A549 (cell line): ENCODE measurements around the gene GABBR2. TPM values are rescaled to one million over a fixed set of nuclear protein-coding genes. Genes with fewer than 3 reads are reported as not detected.

Experiments used
- ATAC-seq, 2 experiments: fragments of 200-7000 bp in 1 of 2; fragments of >200 bp in 1 of 2; cut with Nextera tagmentation in 1 of 2; cut with Tn5 transposase in 1 of 2; 3 replicates each; pipeline versions ENCODE4 v1.8.0 to v1.9.1; 2018 to 2020; ENCODE audit warnings: mild to moderate bottlenecking in 1 of 2, moderate library complexity in 1 of 2
- CTCF ChIA-PET: fragments of 300-600 bp; sonication (Branson Sonifier 250); formaldehyde crosslinking; extraction: SDS; loops from one replicate; lab custom pipeline; 2021; ENCODE audit warnings: antibody characterized with exemption, inconsistent platforms; lab: Yijun Ruan, JAX
- POLR2A ChIA-PET: fragments of 350-600 bp; formaldehyde crosslinking; extraction: SDS; loops from one replicate; lab custom pipeline; 2021; ENCODE audit warnings: antibody characterized with exemption, inconsistent platforms; lab: Yijun Ruan, JAX
- DNase-seq, 2 experiments: peaks; one replicate each; pipeline versions ENCODE4 v3.0.0 to v3.0.0-alpha.2; 2011 to 2016; ENCODE audit warnings: low read depth in 1 of 2, low spot score in 1 of 2
- FAIRE-seq: peaks from 2 replicates; lab custom pipeline; 2011; peaks lifted over from hg19 to GRCh38; lab: Jason Lieb, UNC
- H3K27ac ChIP-seq, 2 experiments: fragments of >200 bp; sonication (Bioruptor Twin); formaldehyde crosslinking; 3 replicates each; pipeline ENCODE4 v1.5.1; 2016 to 2017
- H3K4me1 ChIP-seq: fragments of >200 bp; sonication (Bioruptor Twin); formaldehyde crosslinking; 3 replicates; pipeline ENCODE4 v1.6.1; 2016
- H3K4me2 ChIP-seq: fragments of >200 bp; sonication (Bioruptor Twin); formaldehyde crosslinking; 3 replicates; pipeline ENCODE4 v1.6.1; 2016
- H3K4me3 ChIP-seq: fragments of >200 bp; sonication (Bioruptor Twin); formaldehyde crosslinking; 3 replicates; pipeline ENCODE4 v1.5.1; 2016
- H3K9me3 ChIP-seq: fragments of >200 bp; sonication (Bioruptor Twin); formaldehyde crosslinking; 3 replicates; pipeline ENCODE4 v1.6.1; 2016
- BCL3 ChIP-seq: fragments of >200 bp; sonication (Bioruptor Twin); formaldehyde crosslinking; IDR thresholded peaks from 3 replicates; pipeline ENCODE4 v1.6.1; 2016
- BHLHE40 ChIP-seq: IDR thresholded peaks from 2 replicates; pipeline ENCODE4 v1.6.1; 2012; ENCODE audit warnings: low read depth, low read length, inconsistent platforms
- CBX8 ChIP-seq: fragments of 200-600 bp; sonication (generic); IDR thresholded peaks from 2 replicates; pipeline ENCODE4 v1.6.1; 2016
- CTCF ChIP-seq: fragments of >200 bp; sonication (Bioruptor Twin); formaldehyde crosslinking; IDR thresholded peaks from 3 replicates; pipeline ENCODE4 v1.5.1; 2016
- EHMT2 ChIP-seq: fragments of 200-600 bp; sonication (generic); IDR thresholded peaks from 2 replicates; pipeline ENCODE4 v1.6.1; 2016; ENCODE audit warnings: antibody characterized with exemption, low read depth, mild to moderate bottlenecking, moderate library complexity
- EP300 ChIP-seq, 2 experiments: fragments of >200 bp; sonication (Bioruptor Twin); formaldehyde crosslinking; IDR thresholded peaks; 2 replicates in 1 of 2; 3 replicates in 1 of 2; pipeline ENCODE4 v1.6.1; 2016 to 2017
- FOSB ChIP-seq: fragments of 250-450 bp; sonication (Bioruptor Pico); IDR thresholded peaks from 2 replicates; pipeline ENCODE4 v1.5.0; 2020; ENCODE audit warnings: mild to moderate bottlenecking, moderate library complexity
- FOSL2 ChIP-seq, 2 experiments: fragments of 450-650 bp in 1 of 2; fragments of >200 bp in 1 of 2; sonication (Bioruptor Twin) in 1 of 2; formaldehyde crosslinking; IDR thresholded peaks; 2 replicates each; pipeline versions ENCODE4 v1.5.0 to v1.6.1; 2016 to 2020; ENCODE audit warnings: mild to moderate bottlenecking in 1 of 2, moderate library complexity in 1 of 2
- HDAC2 ChIP-seq: fragments of 200-600 bp; sonication (generic); IDR thresholded peaks from 2 replicates; pipeline ENCODE4 v1.6.1; 2016
- HEYL ChIP-seq: fragments of 250-450 bp; sonication (Bioruptor Pico); IDR thresholded peaks from 2 replicates; pipeline ENCODE4 v1.8.0; 2021; ENCODE audit warnings: mild to moderate bottlenecking, moderate library complexity
- HOXB13 ChIP-seq: fragments of 250-450 bp; sonication (Bioruptor Pico); IDR thresholded peaks from 2 replicates; pipeline ENCODE4 v1.5.0; 2020; ENCODE audit warnings: low read depth, mild to moderate bottlenecking, moderate library complexity
- HOXB5 ChIP-seq: fragments of 250-450 bp; sonication (Bioruptor Pico); IDR thresholded peaks from 2 replicates; pipeline ENCODE4 v1.5.0; 2020; ENCODE audit warnings: mild to moderate bottlenecking, moderate library complexity
- JUN ChIP-seq, 2 experiments: fragments of >200 bp; sonication (Bioruptor Twin); formaldehyde crosslinking; IDR thresholded peaks; 2 replicates in 1 of 2; 3 replicates in 1 of 2; pipeline ENCODE4 v1.6.1; 2016 to 2017
- JUNB ChIP-seq: fragments of >200 bp; sonication (Bioruptor Twin); formaldehyde crosslinking; IDR thresholded peaks from 2 replicates; pipeline ENCODE4 v1.6.1; 2016
- MAZ ChIP-seq: fragments of 150-350 bp; IDR thresholded peaks from 2 replicates; pipeline ENCODE4 v1.6.1; 2014; ENCODE audit warnings: antibody characterized with exemption, low read depth, low read length, borderline replicate concordance
- NPAS2 ChIP-seq: fragments of 250-450 bp; sonication (Bioruptor Pico); IDR thresholded peaks from 2 replicates; pipeline ENCODE4 v1.8.0; 2022; ENCODE audit warnings: mild to moderate bottlenecking, moderate library complexity, borderline replicate concordance
- NR3C1 ChIP-seq: fragments of >200 bp; sonication (Bioruptor Twin); formaldehyde crosslinking; IDR thresholded peaks from 3 replicates; pipeline ENCODE4 v1.6.1; 2017
- PBX3 ChIP-seq: IDR thresholded peaks from 2 replicates; pipeline ENCODE4 v1.6.1; 2012
- POLR2A ChIP-seq: IDR thresholded peaks from 2 replicates; pipeline ENCODE4 v1.6.1; 2012; ENCODE audit warnings: mild to moderate bottlenecking, low read length
- POLR2AphosphoS2 ChIP-seq: conservative IDR thresholded peaks from 2 replicates; pipeline ENCODE4 v1.6.1; 2012; ENCODE audit warnings: low read length, improper control_type of control experiment, inconsistent platforms
- RFX5 ChIP-seq: fragments of 450-650 bp; IDR thresholded peaks from 2 replicates; pipeline ENCODE4 v1.7.1; 2014; ENCODE audit warnings: antibody characterized with exemption, mild to moderate bottlenecking, moderate library complexity
- SMC3 ChIP-seq: fragments of >200 bp; sonication (Bioruptor Twin); formaldehyde crosslinking; IDR thresholded peaks from 3 replicates; pipeline ENCODE4 v1.6.1; 2018; ENCODE audit warnings: inconsistent platforms
- TP53 ChIP-seq: fragments of 250-450 bp; sonication (Bioruptor Pico); IDR thresholded peaks from 2 replicates; pipeline ENCODE4 v1.5.0; 2021; ENCODE audit warnings: mild to moderate bottlenecking, moderate library complexity
- USF2 ChIP-seq: fragments of 450-650 bp; IDR thresholded peaks from 2 replicates; pipeline ENCODE4 v1.6.1; 2014; ENCODE audit warnings: antibody characterized with exemption
- ZNF302 ChIP-seq: fragments of 250-450 bp; sonication (Bioruptor Pico); IDR thresholded peaks from 2 replicates; pipeline ENCODE4 v1.9.0; 2021; ENCODE audit warnings: inconsistent platforms, mild to moderate bottlenecking, moderate library complexity
- WGBS: methylation state at CpG from one replicate; pipeline ENCODE4 v1.1.6; 2017; ENCODE audit errors: missing lambda C conversion rate; 5-methylcytosine and 5-hydroxymethylcytosine counted together
- polyA plus RNA-seq, 4 experiments: library from polyadenylated mRNA; depleted of rRNA in 3 of 4; stranded (reverse); fragments of >200 nt; fragmentation: RNase III in 1 of 4; extraction: RNeasy Plus Mini Kit Qiagen cat#74134 plus additional on column Dnase treatment in 1 of 4; gene quantifications; 2 replicates in 3 of 4; 3 replicates in 1 of 4; pipeline ENCODE4 v1.2.3, GENCODE V29; 2011 to 2017
- TF ChIP-seq, protein P1 (sequence below): fragments of 250-450 bp; sonication (Bioruptor Pico); IDR thresholded peaks from 2 replicates; pipeline ENCODE4 v1.5.0; 2020; ENCODE audit warnings: low read depth, mild to moderate bottlenecking, moderate library complexity
- TF ChIP-seq, protein P2 (sequence below): IDR thresholded peaks from 2 replicates; pipeline ENCODE4 v1.6.1; 2012
- TF ChIP-seq, protein P3 (sequence below): fragments of 200-600 bp; sonication (generic); IDR thresholded peaks from 2 replicates; pipeline ENCODE4 v1.6.1; 2016; ENCODE audit warnings: antibody characterized with exemption, mild to moderate bottlenecking, moderate library complexity

The GABBR2 gene
- polyA plus RNA-seq, 2 of the 4 experiments (the other 2 are of a cell fraction): 0.08 to 0.57 TPM

DNA sequence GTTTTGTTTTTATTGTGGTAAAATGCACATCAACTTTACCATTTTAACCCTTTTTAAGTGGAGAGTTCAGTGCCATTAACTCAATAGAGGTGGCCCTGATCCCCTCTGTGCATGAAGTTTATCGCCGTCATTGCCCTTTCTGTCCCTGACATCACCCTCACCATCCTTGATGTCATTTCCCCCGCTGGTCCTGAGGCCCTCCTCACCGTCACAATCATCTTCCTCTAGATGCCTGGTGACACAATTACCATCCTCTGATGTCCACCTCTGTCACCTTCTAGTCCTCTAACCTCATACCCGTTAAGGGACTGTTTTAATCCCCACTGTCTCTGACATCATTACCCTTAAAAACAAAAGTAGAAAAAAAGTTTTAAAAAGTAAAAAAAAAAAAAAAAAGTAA lies 340.8 kb downstream of the GABBR2 start:
- ChIA-PET CTCF (interaction anchor here (0.6 kb wide), 2 partner anchors 41 to 330 kb away, joined by 4 read pairs; no protein-coding TSS in a partner anchor), POLR2A (no interaction called here)
- DNase-seq (no peak), FAIRE-seq (no peak), ATAC-seq (no peak)
- WGBS: 45% methylated on average over 5 of the region's 5 CpGs
- Histone ChIP-seq H3K4me1 (no peaks in the 10 kb centered on the region), H3K4me2 (no peak overlapping the region), H3K4me3 (no peak overlapping the region), H3K27ac (no peak overlapping the region), H3K9me3 (peaks cover 20% of the 10 kb centered on the region)
- TF ChIP-seq CTCF (no peak), EHMT2 (no peak), ZNF302 (no peak), RFX5 (no peak), HOXB5 (no peak), SMC3 (no peak), CBX8 (no peak), POLR2A (no peak), NR3C1 (no peak), JUN (IDR thresholded peaks at IDR 0.05) (no peak), TP53 (CRISPR knock-in tag) (no peak), USF2 (no peak), MAZ (no peak), FOSB (CRISPR knock-in tag) (no peak), HDAC2 (no peak), PBX3 (no peak), HEYL (CRISPR knock-in tag) (no peak), FOSL2 (IDR thresholded peaks at IDR 0.05) (no peak), FOSL2 (CRISPR knock-in tag; IDR thresholded peaks at IDR 0.05) (no peak)
- TF ChIP-seq, protein P1, sequence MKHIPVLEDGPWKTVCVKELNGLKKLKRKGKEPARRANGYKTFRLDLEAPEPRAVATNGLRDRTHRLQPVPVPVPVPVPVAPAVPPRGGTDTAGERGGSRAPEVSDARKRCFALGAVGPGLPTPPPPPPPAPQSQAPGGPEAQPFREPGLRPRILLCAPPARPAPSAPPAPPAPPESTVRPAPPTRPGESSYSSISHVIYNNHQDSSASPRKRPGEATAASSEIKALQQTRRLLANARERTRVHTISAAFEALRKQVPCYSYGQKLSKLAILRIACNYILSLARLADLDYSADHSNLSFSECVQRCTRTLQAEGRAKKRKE (CRISPR knock-in tag): no peak
- TF ChIP-seq, protein P2, sequence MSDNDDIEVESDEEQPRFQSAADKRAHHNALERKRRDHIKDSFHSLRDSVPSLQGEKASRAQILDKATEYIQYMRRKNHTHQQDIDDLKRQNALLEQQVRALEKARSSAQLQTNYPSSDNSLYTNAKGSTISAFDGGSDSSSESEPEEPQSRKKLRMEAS: no peak

DNA sequence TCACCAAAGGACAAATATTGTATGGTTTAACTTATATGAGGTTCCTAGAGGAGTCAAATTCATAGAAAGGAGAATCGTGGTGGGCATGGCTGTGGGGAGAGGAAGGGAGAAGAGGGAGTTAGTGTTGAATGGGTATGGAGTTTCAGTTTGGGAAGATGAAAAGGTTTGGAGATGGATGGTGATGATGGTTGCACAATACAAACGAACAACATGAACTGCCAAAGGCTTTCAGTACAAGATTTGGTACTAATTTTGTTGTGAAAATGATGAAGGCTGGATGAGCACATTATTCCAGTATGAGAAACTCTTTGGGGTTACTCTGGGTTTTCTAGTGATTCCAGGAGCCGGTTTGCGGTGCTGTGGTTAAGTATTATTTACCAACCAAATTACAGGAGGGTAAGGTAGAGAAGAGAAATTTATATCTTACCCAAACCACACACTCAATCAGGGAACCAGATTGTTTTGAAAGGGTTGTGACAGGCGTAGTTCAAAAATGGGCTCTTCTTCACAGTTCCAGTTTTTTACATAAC lies 341.3 kb downstream of the GABBR2 start:
- ChIA-PET CTCF (no interaction called here), POLR2A (no interaction called here)
- no peak for TF ChIP-seq EP300 (IDR thresholded peaks at IDR 0.05)
- DNase-seq: no peak
- H3K4me3 ChIP-seq: no peak overlapping the region
- 34% methylated on average over 5 of the region's 5 CpGs for WGBS
- no peaks in the 10 kb centered on the region for H3K4me1 ChIP-seq
- no peak for ATAC-seq
- no peak for FAIRE-seq
- H3K9me3 ChIP-seq: peaks cover 20% of the 10 kb centered on the region
- no peak overlapping the region for H3K4me2 ChIP-seq
- H3K27ac ChIP-seq: no peak overlapping the region

DNA sequence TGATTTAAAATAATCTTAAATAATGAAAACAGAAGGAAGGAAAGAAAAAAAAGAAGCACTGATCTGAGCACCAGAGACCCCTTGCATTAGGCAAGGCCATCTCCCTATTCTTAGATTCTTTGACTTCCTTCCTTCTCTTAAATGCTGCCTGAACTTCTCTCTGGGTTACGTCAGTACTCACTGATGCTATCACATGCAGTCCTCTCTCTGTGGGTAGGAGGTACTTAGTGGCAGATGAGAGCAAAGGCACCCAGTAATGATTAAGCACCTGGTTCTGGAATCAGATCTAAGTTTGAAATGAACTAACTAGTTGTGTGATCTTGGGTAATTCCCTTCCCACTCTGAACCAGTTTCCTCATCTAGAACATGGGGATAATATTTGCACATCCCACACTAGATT lies 343.0 kb downstream of the GABBR2 start:
- FAIRE-seq: no peak
- WGBS: 47% methylated on average over 1 of the region's 1 CpG
- H3K4me3 ChIP-seq: no peak overlapping the region
- H3K4me1 ChIP-seq: no peaks in the 10 kb centered on the region
- no peak overlapping the region for H3K4me2 ChIP-seq
- ChIA-PET CTCF (interaction anchor here (2.6 kb wide), 1 partner anchor 50 kb away, joined by 11 read pairs; no protein-coding TSS in a partner anchor), POLR2A (no interaction called here)
- no peak for DNase-seq
- peaks cover 20% of the 10 kb centered on the region for H3K9me3 ChIP-seq
- H3K27ac ChIP-seq: no peak overlapping the region
- ATAC-seq: no peak
- TF ChIP-seq POLR2AphosphoS2 (no peak), BCL3 (no peak), EP300 (IDR thresholded peaks at IDR 0.05) (no peak), BHLHE40 (no peak), HOXB13 (CRISPR knock-in tag) (no peak), NPAS2 (no peak), JUNB (no peak)
- TF ChIP-seq, protein P3, sequence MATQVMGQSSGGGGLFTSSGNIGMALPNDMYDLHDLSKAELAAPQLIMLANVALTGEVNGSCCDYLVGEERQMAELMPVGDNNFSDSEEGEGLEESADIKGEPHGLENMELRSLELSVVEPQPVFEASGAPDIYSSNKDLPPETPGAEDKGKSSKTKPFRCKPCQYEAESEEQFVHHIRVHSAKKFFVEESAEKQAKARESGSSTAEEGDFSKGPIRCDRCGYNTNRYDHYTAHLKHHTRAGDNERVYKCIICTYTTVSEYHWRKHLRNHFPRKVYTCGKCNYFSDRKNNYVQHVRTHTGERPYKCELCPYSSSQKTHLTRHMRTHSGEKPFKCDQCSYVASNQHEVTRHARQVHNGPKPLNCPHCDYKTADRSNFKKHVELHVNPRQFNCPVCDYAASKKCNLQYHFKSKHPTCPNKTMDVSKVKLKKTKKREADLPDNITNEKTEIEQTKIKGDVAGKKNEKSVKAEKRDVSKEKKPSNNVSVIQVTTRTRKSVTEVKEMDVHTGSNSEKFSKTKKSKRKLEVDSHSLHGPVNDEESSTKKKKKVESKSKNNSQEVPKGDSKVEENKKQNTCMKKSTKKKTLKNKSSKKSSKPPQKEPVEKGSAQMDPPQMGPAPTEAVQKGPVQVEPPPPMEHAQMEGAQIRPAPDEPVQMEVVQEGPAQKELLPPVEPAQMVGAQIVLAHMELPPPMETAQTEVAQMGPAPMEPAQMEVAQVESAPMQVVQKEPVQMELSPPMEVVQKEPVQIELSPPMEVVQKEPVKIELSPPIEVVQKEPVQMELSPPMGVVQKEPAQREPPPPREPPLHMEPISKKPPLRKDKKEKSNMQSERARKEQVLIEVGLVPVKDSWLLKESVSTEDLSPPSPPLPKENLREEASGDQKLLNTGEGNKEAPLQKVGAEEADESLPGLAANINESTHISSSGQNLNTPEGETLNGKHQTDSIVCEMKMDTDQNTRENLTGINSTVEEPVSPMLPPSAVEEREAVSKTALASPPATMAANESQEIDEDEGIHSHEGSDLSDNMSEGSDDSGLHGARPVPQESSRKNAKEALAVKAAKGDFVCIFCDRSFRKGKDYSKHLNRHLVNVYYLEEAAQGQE: no peak
